ENCODE results near the gene THPO. TPM values are rescaled to one million over a fixed set of nuclear protein-coding genes. Genes with fewer than 3 reads are reported as not detected.
A peak's percentile ranks its signal among the peaks of the same experiment; 100 is the strongest.

THPO gene
- total and polyA plus RNA-seq, 8 donors, result 0.38 to 1.8 (median 0.93) TPM; not detected in 5

DNA sequence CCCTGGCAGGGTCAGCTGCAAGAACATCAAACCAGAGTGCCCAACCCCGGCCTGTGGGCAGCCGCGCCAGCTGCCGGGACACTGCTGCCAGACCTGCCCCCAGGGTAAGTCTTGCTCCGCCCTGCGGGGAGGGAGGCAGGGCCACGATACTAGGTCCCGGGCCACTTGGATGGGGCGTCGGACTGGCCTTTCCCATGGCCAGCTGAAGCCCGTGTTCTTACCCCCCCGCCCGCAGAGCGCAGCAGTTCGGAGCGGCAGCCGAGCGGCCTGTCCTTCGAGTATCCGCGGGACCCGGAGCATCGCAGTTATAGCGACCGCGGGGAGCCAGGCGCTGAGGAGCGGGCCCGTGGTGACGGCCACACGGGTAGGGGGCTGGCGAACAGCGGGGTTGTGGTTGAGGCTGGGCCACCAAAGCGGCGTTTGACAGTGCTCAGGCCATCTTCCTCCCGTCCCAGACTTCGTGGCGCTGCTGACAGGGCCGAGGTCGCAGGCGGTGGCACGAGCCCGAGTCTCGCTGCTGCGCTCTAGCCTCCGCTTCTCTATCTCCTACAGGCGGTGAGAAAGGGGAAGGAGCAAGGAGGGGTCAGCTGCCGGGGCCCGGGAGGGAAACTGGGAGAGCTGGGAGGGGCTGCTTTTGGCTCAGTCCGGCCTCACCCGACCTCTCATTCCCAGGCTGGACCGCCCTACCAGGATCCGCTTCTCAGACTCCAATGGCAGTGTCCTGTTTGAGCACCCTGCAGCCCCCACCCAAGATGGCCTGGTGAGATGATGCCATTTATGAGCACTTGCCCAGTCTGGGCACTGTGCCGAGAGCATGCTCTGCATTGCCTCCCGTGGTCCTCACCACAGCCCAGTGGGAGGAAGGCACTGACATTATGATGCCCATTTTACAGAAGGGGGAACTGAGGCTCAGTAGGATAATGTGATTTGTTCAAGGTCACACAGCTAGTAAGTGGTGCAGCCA lies 3.5 kb upstream of the THPO start:
- TF ChIP-seq, protein P1, sequence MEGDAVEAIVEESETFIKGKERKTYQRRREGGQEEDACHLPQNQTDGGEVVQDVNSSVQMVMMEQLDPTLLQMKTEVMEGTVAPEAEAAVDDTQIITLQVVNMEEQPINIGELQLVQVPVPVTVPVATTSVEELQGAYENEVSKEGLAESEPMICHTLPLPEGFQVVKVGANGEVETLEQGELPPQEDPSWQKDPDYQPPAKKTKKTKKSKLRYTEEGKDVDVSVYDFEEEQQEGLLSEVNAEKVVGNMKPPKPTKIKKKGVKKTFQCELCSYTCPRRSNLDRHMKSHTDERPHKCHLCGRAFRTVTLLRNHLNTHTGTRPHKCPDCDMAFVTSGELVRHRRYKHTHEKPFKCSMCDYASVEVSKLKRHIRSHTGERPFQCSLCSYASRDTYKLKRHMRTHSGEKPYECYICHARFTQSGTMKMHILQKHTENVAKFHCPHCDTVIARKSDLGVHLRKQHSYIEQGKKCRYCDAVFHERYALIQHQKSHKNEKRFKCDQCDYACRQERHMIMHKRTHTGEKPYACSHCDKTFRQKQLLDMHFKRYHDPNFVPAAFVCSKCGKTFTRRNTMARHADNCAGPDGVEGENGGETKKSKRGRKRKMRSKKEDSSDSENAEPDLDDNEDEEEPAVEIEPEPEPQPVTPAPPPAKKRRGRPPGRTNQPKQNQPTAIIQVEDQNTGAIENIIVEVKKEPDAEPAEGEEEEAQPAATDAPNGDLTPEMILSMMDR (IDR thresholded peaks at IDR 0.05), result no peak
- no peak for TF ChIP-seq EP300 (IDR thresholded peaks at IDR 0.05)
- no peak for TF ChIP-seq POLR2A (IDR thresholded peaks at IDR 0.05)
- TF ChIP-seq POLR2AphosphoS5 (IDR thresholded peaks at IDR 0.05), result no peak
- Histone ChIP-seq H3K27me3 (peaks cover 0 to 72% (median 32%) of the 10 kb centered on the region in 3 donors), H3K9me3 (no peaks in the 10 kb centered on the region), H3K27ac (peak overlapping the region in 4 of 5 donors; percentile 3 to 79 (median 66)), H3K4me1 (peaks cover 23 to 45% (median 37%) of the 10 kb centered on the region in 4 donors), H3K4me3 (peak overlapping the region; percentile 57 to 62 (median 60)), H3K36me3 (peaks cover 0 to 20% (median 11%) of the 10 kb centered on the region in 4 donors)
- peak in 1 of 2 donors; percentile 61 for DNase-seq
- 9 to 22% (median 14%) methylated on average over 27 to 55 of the region's 55 CpGs for WGBS, 5 donors
- intact Hi-C loops (cut with DNase I; ENCODE audit: low total_unique reads), result no loop called here

DNA sequence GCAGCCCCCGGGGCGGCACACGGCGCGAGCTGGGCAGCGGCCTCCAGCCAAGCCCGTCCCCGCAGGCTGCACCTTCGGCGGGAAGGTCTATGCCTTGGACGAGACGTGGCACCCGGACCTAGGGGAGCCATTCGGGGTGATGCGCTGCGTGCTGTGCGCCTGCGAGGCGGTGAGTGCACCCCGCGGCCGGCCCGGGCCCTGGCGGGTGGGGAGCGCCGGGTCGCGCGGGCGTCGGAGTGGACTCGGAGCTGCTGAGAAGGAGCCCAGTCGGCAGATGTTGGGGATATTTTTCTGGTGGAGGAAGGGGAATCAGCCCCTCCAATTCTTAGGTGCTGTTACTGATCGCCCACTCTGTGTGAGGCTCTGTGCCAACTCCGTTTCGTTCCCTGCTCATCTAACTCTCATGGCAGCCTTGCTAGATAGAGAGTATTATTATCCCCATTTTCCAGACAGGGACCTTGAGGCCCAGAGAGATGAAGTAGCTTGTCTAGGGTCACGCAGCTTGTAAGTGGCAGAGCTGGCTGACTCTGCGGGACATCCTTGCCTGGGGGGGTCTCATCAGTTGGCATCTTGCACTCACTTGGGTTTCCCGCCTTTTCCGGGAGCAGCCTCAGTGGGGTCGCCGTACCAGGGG lies 2.7 kb upstream of the THPO start:
- no peak for TF ChIP-seq POLR2AphosphoS5 (IDR thresholded peaks at IDR 0.05)
- TF ChIP-seq, protein P1 (IDR thresholded peaks at IDR 0.05), result no peak
- H3K27me3 ChIP-seq, result peaks cover 0 to 71% (median 32%) of the 10 kb centered on the region in 3 donors
- WGBS, 5 donors, result 2 to 6% (median 3%) methylated on average over 6 to 42 of the region's 42 CpGs
- H3K9me3 ChIP-seq, result no peaks in the 10 kb centered on the region
- H3K4me1 ChIP-seq, result peaks cover 23 to 45% (median 37%) of the 10 kb centered on the region in 4 donors
- peak in 1 of 2 donors; percentile 54 for DNase-seq
- intact Hi-C loops (cut with DNase I; ENCODE audit: low total_unique reads), result no loop called here
- peaks cover 0 to 12% (median 5%) of the 10 kb centered on the region in 4 donors for H3K36me3 ChIP-seq
- H3K4me3 ChIP-seq, result peak overlapping the region; percentile 57 to 62 (median 60)
- H3K27ac ChIP-seq, result peak overlapping the region in 4 of 5 donors; percentile 3 to 79 (median 66)

DNA sequence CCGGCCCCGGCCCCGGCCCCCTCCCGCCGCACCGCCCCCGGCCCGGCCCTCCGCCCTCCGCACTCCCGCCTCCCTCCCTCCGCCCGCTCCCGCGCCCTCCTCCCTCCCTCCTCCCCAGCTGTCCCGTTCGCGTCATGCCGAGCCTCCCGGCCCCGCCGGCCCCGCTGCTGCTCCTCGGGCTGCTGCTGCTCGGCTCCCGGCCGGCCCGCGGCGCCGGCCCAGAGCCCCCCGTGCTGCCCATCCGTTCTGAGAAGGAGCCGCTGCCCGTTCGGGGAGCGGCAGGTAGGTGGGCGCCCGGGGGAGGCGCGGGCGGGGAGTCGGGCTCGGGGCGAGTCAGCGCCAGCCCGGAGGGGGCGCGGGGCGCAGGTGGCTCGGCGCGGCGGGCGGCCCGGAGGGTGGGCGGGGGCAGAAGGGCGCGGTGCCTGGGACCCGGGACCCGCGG lies 2.2 kb upstream of the THPO start:
- H3K27me3 ChIP-seq, result peaks cover 0 to 71% (median 32%) of the 10 kb centered on the region in 3 donors
- intact Hi-C loops (cut with DNase I; ENCODE audit: low total_unique reads), result no loop called here
- H3K4me1 ChIP-seq, result peaks cover 23 to 45% (median 37%) of the 10 kb centered on the region in 4 donors
- peak overlapping the region; percentile 57 to 62 (median 60) for H3K4me3 ChIP-seq
- TF ChIP-seq POLR2AphosphoS5 (IDR thresholded peaks at IDR 0.05) (no peak), POLR2A (IDR thresholded peaks at IDR 0.05) (no peak), EP300 (IDR thresholded peaks at IDR 0.05) (no peak)
- TF ChIP-seq, protein P1 (IDR thresholded peaks at IDR 0.05), result no peak
- WGBS, 5 donors, result 0 to 1% (median 0%) methylated on average over 11 to 59 of the region's 62 CpGs; no CpG with 5 or more reads in 1 of the 5 donors
- H3K36me3 ChIP-seq, result peaks cover 0 to 12% (median 5%) of the 10 kb centered on the region in 4 donors
- H3K27ac ChIP-seq, result peak overlapping the region in 3 of 5 donors; percentile 56 to 79 (median 76)
- DNase-seq, result peak; percentile 68 to 91
- H3K9me3 ChIP-seq, result no peaks in the 10 kb centered on the region

All from stomach (tissue), 9 donors.